NCI-H2081 treated with DMSO at 0.1 percent for 48 hours (cell line): Measurements from ENCODE around the gene FADS3.

Experiments used
- DNase-seq: peaks from one replicate; lab custom pipeline; 2025; lab: John Stamatoyannopoulos, UW

The FADS3 gene, protein sequence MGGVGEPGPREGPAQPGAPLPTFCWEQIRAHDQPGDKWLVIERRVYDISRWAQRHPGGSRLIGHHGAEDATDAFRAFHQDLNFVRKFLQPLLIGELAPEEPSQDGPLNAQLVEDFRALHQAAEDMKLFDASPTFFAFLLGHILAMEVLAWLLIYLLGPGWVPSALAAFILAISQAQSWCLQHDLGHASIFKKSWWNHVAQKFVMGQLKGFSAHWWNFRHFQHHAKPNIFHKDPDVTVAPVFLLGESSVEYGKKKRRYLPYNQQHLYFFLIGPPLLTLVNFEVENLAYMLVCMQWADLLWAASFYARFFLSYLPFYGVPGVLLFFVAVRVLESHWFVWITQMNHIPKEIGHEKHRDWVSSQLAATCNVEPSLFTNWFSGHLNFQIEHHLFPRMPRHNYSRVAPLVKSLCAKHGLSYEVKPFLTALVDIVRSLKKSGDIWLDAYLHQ

DNA sequence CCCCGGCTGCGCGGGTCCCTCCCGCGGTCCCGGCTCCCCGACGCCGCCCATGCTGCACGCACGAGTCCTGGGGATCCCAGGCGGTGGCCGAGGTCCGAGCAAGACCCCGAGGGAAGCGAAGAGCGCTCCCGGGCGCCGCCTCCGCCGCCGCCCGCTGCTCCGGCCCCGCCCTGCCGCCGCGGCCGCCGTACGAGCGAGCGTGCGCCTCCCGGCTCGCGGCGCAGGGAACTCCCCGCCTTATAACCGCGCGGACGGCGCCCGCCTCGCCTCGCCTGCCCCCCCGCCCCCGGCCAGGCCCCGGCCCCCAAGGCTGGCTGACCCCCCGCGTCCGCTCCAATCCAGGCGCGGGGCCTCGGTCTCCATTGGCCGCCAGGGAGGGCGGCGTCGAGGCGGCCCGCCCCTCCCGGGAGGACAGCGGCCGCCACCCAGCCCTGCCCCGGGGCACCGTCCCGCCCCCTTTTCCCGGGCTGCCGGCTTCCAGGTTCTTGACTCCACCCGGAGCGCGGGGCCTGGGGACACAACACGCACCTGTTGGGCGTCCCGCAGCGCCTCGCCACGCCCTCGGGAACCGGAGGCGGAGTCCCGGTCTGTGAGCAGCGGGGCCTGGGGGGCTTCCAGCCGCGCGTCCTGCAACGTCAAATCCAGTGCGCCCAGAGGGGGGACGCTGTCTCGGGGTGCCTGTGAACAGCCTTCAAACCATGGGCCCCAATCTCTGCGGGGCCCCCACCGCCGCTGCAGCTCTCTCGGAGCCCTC lies at the start of gene FADS3:
Gene FADS3, minus strand, starts transcription at position 215 of the 754 bp plus-strand sequence. Its CDS starts 164 bp downstream, at position 51.
- peak; percentile 50 for DNase-seq

DNA sequence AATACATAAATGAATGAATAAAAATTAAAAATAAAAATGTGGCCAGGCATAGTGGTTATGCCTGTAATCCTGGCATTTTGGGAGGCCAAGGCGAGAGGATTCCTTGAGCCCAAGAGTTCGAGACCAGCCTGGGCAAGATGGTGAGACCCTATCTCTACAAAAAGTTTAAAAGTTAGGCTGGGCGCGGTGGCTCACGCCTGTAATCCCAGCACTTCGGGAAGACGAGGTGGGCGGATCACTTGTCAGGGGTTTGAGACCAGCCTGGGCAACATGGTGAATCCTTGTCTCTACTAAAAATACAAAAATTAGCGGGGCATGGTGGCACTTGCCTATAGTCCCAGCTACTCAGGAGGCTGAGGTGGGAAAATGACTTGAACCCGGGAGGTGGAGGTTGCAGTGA lies 49.1 kb upstream of the FADS3 start:
- no peak for DNase-seq

DNA sequence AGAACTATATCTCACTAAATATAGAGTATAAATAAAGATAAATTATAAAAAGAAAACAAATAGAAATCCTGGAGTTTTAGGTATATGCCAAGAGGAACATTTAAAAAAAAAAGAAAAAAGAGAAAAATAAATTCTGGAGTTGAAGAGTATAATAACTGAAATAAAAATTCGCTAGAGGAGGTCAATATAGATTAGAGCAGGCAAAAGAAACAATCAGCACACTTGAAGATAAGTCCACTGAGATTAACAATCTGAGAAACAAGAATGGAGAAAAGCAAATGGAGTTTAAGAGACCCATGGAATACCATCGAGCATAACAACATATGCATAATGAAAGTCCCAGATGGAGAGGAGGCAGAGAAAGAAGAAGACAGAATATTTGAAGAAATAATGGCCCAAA lies 44.5 kb upstream of the FADS3 start:
- no peak for DNase-seq

DNA sequence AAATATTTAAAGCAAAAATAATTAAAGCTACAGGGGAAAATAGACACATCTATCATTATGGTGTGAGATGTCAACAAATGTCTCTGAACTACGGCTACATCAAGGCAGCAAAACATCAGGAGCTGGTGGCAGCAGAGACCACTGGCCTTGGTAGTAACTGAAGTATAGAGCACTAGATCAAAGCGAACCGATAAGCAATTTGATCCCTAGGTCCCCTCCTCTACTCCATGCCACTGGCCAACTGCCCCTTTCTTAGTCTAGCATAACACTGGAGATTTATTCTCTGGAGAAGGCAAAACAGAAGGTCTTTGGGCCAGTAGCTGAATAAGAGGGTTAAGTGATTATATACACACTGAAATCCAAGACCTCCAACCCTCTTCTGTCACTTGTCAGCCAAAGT lies 39.6 kb upstream of the FADS3 start:
- DNase-seq, result no peak

DNA sequence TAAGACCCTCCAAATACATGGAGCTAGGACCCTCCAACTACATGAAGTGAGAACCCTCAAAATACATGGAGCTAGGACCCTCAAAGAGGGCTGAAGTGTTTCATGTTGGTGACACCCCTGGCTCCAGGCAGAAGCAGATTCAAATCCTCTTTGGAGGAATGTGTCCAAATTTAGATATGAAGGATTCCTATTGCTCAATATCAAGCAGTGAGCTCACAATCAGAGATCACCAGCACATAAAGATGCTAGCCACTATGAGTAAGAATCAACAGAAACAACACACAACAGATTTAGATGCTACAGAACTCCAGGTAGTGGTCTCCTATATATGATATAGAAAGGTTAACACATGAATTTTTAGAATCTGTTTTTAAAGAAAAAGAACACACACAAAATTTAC lies 37.3 kb upstream of the FADS3 start:
- DNase-seq, result no peak

DNA sequence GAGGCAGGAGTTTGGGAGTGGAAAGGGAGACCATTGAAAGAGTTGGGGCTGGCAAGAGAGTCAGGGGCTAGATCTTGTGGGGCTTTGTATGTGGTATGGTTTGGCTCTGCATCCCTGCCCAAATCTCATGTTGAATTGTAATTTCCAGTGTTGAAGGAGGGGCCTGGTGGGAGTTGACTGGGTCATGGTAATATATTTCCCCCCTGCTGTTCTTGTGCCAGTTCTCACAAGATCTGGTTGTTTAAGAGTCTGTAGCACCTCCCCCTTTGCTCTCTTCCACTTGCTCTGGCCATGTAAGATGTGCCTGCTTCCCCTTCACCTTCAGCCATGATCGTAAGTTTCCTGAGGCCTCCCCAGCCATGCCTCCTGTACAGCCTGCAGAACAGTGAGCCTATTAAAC lies 36.2 kb upstream of the FADS3 start:
- DNase-seq, result no peak

DNA sequence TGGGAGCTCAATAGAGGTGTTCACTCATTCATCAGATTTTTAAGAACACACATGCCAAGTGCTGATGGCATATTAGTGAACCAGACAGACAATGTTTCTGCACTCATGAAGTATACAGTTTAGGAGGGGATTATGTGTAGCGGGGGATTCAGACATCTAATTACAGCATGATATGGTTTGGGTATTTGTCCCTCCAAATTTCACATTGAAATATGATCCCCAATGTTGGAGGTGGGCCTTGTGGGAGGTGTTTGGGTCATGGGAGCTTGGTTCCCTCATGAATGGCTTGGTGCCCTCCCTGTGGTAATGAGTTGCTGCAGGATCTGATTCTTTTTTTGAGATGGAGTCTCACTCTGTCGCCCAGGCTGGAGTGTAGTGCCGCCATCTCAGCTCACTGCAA lies 34.9 kb upstream of the FADS3 start:
- no peak for DNase-seq

DNA sequence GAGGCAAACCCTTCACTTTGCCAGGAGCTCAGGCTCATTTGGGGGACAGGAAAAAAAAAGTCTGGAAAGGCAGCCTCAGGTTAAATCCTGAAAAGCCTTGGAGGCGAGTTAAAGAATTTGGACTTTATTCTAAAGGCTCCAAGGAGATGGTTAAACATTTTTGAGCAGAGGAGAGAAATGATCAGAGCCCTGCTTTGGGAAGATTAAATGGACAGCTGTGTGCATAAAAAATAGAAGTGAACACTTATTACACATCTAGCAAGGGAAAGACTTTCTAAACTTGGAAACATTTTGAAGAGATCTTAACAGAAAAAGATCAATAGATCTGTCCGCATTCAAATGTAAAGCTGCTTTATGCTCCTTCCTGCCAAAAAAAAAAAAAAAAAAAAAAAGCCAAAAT lies 34.4 kb upstream of the FADS3 start:
- DNase-seq, result no peak

DNA sequence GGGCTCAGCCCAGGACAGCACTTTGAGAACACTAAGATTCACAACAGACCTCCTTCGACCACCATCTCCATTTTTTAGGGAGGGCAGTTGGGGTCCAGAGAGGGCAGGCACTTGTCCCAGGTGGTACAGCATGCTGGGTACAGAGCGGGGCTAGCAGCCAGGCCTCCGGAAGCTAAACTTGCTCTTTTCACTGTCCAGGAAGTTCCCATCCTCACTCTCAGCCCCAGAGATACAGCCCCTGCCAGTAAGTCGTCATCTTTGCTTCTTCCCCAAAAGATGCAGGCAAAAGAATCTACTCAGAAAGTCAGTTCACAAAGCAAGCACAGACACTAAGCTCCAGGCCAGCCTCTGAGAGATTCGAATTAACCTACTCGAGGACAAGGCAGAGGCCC lies 32.7 kb upstream of the FADS3 start:
- DNase-seq, result no peak

DNA sequence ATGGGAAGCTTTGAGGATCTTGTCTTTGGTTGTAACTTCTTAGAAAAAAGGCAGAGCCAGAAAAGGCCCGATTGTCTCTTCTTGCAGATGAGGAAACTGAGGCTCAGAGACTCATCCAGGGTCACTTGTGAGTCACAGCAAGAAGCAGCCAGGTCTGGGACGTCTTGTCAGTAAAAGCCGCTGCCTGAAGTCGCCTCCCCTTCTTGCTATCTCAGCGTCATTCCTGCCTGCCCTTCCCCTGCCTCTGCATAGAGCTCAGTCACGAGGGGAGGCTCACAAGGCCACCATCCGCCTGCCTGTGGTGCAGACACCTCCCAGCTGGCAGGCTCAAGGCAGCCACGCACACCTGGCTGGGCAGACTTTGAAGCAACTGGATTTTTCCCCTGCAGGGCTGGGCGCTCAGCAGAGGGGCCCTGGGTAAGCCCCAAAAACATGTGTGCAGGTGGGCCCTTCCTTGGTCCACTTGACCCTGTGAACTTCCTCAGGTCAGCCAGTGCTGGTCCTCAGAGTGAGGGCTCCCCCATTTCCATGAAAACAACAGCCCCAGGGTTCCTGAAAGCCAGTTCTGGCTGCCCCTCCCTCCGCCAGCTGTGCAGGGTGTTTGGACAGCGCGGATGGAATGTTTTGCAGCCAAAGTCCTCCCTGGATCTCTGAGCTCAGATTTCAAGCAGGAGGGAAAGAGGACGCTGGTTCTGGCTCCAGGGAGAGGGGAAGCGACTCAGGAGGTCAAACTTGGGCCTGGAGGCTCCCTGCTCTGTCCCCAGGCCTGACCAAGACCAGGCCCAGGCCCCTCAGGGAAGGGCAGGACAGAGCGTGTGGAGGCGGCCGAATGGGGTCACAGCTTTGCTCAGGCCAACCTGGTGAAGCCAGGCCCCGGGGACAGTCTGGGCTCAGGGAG lies 32.1 kb upstream of the FADS3 start:
- no peak for DNase-seq

DNA sequence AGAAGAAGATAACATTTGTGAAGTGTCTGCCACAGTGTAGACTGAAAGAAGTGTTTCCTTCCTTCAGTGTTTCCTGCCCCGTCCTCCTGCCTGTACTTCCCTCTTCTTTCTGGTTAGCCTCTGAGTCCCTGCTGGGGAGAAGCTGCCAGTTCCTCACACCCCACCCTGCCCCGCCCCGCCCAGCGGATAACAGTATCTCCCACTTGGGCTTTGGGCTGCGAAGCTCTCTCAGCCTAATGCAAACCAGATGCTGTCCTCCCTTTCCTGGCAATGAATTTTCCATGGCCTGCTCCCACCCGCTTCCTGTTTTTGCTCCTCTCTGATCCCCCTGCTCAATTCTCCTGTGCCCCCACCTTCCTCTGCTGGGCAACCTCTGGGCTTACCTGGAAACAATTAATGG lies 31.2 kb upstream of the FADS3 start:
- no peak for DNase-seq

DNA sequence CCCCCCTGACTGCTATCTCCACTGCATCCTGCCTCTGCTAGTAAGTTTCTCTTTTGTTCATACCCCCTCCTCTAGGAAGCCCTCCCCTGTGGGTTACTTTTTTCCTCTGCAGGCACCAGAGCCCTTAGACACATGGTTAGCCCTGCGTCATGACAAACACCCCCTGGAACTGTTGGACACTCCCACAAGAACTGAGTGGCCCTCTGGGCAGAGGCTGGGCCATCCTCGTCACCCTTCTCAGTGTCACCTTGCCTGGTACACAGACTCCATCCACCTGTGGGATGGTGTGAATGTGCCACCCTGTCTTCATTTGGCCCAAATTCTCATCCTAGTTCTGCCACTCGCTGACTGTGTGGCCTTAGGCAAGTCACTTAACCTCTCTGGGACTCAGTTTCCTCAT lies 30.1 kb upstream of the FADS3 start:
- DNase-seq, result no peak

DNA sequence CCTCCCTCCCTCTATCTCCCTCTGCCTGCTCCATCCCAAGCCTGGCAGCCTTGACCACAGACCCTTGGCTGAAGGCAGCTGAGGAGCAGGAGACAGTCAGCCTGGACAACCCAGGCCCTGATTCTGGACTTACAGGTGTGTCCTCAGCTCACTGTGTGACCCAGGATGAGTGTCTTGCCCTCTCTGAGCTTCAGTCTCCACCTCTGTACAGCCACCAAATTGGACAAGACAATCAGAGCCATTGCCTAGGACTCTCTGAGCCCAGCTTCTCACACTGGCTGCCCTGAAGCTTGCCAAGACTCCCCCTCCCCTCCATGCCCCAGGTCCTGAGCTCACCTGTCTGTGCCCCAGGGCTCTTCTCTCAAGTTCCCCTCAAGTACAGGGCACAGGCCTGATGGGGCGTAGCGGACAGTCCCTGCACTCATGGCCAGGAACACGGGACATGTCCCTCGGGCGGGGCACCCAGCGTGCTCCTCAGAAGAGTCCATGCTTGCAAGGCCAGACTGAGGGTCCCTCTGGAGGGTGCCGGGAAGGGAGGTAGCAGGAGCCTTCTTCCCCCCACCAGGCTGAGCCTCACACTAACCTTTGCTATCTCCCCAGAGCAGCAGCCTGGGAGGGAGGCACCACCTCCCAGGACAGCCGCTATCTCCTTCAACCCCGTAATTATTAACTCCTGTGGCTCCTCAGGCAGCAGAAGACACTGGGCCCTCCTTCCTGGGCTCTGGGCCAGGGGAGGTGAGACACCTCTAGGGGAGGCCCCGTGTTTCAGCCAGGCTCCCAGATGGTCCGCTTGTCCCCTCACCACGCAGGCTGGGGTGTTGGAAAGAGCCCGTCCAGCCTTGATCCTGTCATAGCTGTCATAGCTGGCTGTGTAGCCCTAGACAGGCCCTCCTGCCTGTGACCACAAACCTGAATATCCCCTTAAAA lies 28.6 kb upstream of the FADS3 start:
- DNase-seq, result no peak

DNA sequence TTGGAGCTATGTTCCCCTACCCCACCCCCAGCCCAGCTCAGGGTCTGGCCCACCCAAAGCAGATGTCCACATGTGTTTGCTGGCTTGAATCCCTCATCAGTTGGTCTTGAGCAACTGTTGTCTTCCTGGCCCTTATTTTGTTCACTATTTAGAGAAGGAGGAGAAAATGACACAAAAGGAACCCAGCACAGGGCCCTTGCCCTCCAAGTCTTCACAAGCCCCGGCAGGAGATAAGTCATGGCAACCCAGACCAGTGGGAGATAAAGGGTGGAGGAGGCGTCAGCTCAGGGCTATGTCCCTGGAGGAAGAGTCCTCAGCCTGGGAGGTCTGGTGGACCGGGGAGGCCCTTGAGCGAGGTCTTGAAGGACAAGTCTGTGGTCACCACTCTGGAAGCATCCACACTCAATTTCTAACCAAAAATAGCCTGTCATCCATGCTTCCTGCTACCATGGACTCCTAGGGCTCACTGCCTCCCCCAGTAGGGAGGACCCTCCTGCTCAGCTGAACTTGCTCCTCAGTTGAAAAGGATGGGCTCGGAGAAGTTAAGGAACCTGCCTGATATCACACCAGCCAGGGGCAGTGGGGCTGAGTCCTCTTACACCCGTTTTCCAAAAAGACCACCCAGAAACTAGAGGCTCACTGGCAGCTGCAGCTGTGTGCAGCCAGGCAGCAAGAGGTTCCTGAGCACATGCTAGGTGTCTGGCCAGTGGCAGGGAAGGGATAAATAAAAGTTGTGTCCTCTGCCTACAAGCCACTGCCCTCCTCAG lies 27.8 kb upstream of the FADS3 start:
- no peak for DNase-seq

DNA sequence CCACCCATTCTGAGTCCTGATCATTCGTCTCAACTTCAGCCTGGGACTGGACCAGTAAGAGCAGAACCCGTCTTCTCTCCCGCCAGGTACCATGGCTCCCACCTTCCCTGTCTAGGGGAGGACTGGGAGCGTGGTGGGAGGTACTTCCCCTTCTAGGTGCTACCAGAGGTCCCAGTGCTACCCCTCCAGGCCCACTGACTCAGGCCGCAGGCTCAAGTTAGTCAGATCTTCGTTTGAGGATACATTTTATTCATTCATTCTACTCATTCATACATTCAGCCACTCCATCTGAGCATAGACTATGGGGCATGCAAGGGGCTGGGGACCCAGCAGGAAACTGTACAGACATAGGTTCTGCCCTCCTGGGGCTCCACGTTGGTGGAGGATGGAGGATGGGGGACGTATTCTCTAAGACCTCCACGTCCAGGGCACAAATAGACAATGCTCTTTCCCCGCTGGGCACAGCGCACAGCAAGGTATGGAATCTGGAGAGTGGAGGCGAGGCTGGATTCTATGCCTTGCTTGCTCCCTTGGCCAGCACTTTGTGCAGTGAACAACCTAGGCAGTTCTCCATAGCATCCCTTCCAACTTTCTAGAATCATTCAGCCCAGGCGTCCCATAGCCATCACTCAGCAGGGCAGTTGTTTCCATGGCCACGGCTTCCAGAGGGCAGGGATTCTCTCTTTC lies 27.0 kb upstream of the FADS3 start:
- no peak for DNase-seq

DNA sequence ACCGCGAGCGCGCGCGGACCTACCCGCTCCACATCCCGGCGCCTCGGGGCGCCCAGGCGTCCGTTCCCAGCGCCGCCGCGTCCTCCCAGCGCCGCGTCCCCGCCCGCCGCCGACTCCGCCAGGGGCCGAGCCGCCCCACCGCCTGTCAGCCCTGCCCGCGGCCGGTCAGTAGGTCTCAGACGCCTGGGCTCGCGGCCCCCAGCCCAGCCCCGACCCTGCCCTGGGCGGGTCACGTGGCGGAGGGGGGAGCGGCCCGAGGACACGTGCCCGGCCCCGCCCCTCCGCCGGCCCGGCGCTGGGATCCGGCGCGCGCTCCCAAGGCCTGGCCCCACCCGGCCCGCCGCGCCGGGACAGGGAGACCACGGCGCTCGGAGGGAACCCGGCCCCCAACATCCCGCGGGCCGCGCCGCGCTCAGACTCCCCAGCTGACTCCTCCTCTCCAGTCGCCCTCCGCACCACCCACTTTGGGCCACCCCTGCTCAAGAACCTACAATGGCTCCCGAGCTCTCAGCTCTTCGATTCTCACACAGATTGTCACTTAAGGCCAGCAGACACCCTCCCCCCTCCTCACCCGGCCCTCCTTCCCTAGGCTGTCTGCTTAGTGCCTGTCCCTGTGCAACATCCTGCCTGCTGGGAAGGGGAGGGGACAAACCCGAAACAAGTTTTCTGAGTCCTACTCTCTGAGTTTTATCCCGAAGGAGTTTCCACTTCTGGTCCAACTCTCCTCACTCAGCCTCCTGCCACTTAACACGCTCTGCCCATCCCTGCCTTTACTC lies 26.2 kb upstream of the FADS3 start, which contains the start of gene RAB3IL1:
Gene RAB3IL1, minus strand, starts transcription at position 233 of the 776 bp plus-strand sequence. Its CDS starts 199 bp downstream, at position 34.
- no peak for DNase-seq

DNA sequence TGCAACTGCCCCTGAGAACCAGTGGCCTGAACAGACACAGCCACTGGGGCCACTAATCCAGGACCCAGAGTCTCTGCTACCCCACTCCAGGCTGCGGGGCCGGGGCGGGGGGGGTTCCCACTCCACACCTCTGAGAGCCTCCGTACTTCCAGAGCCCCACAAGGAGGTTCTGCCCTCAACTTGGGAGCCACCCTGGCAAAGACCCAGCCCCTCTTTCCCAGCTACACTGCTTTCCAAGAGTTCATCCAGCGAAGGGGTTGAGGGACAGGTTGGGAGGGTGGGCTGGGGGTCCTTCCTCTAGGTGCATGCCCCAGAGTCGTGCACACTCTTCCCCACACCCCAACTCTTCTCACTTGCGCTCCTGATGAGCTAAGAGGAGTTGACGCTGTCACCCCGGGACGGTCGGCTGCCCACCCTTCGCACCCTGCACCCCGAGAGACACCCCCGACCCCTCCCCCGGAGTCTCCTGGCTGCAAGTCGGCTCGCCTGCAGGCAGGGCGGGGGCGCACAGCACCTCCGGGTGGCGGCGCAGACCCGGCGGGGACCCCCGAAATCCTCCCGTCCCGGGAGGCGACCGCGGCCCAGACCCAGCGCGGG lies 25.5 kb upstream of the FADS3 start:
- no peak for DNase-seq

DNA sequence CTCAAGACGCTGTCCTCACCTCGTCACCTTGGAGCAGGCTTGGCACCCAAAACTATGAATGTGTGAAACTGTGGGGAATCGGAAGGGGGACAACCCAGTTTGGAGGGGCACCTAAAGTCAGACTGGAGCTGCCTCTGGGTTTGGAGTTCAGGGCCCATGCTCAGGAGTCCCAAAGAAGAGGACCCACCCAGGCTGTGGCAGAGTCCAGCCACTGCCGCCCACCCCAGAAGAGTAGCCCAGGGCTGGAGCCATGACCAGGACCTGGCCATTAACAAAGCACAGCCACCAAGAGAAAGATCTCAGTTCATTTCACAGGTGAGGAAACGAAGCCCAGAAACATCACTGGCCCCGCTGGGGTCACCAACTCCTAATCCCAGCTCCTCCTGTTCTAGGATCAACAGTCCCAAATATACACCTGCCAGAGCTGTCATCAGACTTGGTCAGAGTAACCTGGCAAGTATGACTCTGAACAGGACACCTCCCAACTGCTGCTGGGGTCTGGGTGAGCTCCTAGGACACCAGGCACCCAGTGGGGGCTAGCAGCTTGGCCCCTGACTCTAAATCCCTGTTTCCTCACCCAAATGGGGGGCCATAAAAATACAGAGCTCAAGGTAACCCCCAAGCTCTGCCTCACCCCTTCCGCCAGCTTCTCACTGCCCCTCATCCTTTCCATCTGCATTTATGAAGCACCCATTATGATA lies 23.3 kb upstream of the FADS3 start:
- DNase-seq, result no peak
